ENCODE results near the gene TANC1. TPM values are rescaled to one million over a fixed set of nuclear protein-coding genes. Genes with fewer than 3 reads are reported as not detected.

The TANC1 gene
- total and polyA plus RNA-seq, 2 experiments from 2014 or later = 8.2 to 12.1 TPM

DNA sequence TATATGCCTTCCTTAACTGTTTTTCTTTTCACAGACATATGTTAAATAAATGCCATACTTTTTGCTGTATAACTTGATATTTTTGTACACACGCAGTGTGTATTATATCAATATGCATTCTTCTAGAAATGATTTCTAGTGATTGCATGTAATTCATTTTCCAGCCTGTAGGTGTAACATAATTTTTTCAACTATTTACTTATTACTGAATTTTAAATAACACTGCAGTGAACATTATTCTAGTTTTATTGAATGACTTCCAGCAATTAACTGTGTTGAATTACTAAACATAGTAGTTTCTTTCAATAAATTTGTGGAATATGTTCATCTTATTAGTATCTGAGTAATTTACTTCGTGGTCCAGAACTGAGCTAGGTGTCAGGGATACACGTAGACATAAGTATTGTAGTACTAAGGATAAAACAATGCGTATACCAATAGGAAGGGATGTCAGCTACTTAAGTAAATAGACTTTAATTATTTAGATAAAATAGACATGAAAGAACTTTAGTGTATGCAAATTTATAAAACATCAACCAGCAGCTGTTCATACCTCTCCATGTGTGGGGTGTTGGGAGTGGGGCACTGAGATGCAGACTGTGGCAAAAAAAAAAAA, 28.0 kb downstream of the TANC1 start:
- H4K20me1 ChIP-seq (ENCODE audit: insufficient read depth) = no peaks in the 10 kb centered on the region
- H3K36me3 ChIP-seq (ENCODE audit: low read depth) = no peaks in the 10 kb centered on the region
- WGBS, 2 experiments (ENCODE audit: low coverage in 1 of 2, low lambda C conversion rate in 2 of 2, missing lambda C conversion rate in 2 of 2) = 98 to 100% methylated on average over 4 of the region's 4 CpGs
- in situ Hi-C loops (cut with MboI) = no loop called here
- no peak overlapping the region for H3K27ac ChIP-seq
- H3K9me3 ChIP-seq (ENCODE audit: low read depth) = no peaks in the 10 kb centered on the region
- H3K4me1 ChIP-seq (ENCODE audit: insufficient read depth) = peaks cover 45% of the 10 kb centered on the region
- no peak for DNase-seq
- H3K79me2 ChIP-seq (ENCODE audit: insufficient read depth) = peaks cover 91% of the 10 kb centered on the region
- no peaks in the 10 kb centered on the region for H3K9me2 ChIP-seq (ENCODE audit: insufficient read depth)
- H3K9ac ChIP-seq = no peak overlapping the region
- 0 out of 2 replicates have a peak, but pooled peaks cover 8% of the 10 kb centered on the region for H3F3A ChIP-seq (ENCODE audit: insufficient read depth)
- no peak overlapping the region for H3K4me2 ChIP-seq (ENCODE audit: unreplicated experiment)
- no peak overlapping the region for H3K4me3 ChIP-seq
- no peak overlapping the region for H2AFZ ChIP-seq
- TF ChIP-seq EZH2phosphoT487 (IDR thresholded peaks at IDR 0.05; ENCODE audit: insufficient read depth, low read depth) = no peak
- TF ChIP-seq EZH2 (IDR thresholded peaks at IDR 0.05; ENCODE audit: insufficient read depth, poor library complexity, severe bottlenecking) = no peak
- no peaks in the 10 kb centered on the region for H3K27me3 ChIP-seq (replicated peaks; ENCODE audit: insufficient read depth)

DNA sequence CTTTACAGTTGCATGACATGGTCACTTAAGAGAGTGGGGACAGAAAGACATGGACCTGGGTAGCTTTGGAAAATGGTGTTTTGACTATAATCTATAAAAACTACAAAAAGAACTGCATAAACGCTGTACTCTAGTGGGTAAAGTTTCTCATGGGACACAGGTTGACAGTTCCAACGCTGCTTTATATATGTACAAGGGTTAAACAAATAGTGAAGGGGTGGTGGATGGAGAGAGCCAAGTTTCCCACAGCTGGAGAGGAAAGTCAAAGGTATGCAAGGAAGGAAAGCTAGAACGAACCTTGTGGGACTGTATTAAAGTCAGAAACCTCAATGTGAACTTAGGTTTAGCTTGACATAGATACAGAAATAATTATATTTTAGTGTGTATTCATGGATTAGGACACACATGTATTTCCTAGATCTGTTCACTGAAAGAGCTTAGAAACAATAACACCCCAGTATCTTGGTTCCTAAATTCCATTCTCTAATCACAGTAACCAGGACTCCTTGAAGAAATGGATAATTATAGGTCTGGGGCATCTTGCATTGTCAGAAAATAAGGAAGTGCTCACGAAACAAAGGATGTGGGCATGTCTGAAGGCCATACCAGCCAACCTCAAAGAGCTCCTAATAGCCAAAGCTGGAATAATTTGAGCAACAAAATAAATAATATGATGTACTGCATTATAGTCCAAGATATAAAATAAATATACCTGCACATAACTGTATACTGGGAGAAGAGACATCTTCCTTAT, 28.8 kb downstream of the TANC1 start:
- H3K9ac ChIP-seq = no peak overlapping the region
- H3K36me3 ChIP-seq (ENCODE audit: low read depth) = no peaks in the 10 kb centered on the region
- no peak overlapping the region for H3K27ac ChIP-seq
- in situ Hi-C loops (cut with MboI) = no loop called here
- 0 out of 2 replicates have a peak, but pooled peaks cover 8% of the 10 kb centered on the region for H3F3A ChIP-seq (ENCODE audit: insufficient read depth)
- H3K9me3 ChIP-seq (ENCODE audit: low read depth) = no peaks in the 10 kb centered on the region
- peaks cover 45% of the 10 kb centered on the region for H3K4me1 ChIP-seq (ENCODE audit: insufficient read depth)
- H4K20me1 ChIP-seq (ENCODE audit: insufficient read depth) = no peaks in the 10 kb centered on the region
- H3K4me2 ChIP-seq (ENCODE audit: unreplicated experiment) = no peak overlapping the region
- no peak for TF ChIP-seq EZH2 (IDR thresholded peaks at IDR 0.05; ENCODE audit: insufficient read depth, poor library complexity, severe bottlenecking)
- TF ChIP-seq EZH2phosphoT487 (IDR thresholded peaks at IDR 0.05; ENCODE audit: insufficient read depth, low read depth) = no peak
- 95 to 97% methylated on average over 4 of the region's 4 CpGs for WGBS, 2 experiments (ENCODE audit: low coverage in 1 of 2, low lambda C conversion rate in 2 of 2, missing lambda C conversion rate in 2 of 2)
- H3K27me3 ChIP-seq (replicated peaks; ENCODE audit: insufficient read depth) = no peaks in the 10 kb centered on the region
- H3K79me2 ChIP-seq (ENCODE audit: insufficient read depth) = peaks cover 87% of the 10 kb centered on the region
- no peak overlapping the region for H2AFZ ChIP-seq
- H3K9me2 ChIP-seq (ENCODE audit: insufficient read depth) = no peaks in the 10 kb centered on the region
- H3K4me3 ChIP-seq = no peak overlapping the region
- no peak for DNase-seq

- H3F3A ChIP-seq (ENCODE audit: insufficient read depth) = peaks cover 18% of the 10 kb centered on the region
- H3K36me3 ChIP-seq (ENCODE audit: low read depth) = no peaks in the 10 kb centered on the region
- WGBS, 2 experiments (ENCODE audit: low coverage in 1 of 2, low lambda C conversion rate in 2 of 2, missing lambda C conversion rate in 2 of 2) = 75 to 76% methylated on average over 6 of the region's 6 CpGs
- H2AFZ ChIP-seq = no peak overlapping the region
- no peaks in the 10 kb centered on the region for H3K9me2 ChIP-seq (ENCODE audit: insufficient read depth)
- peaks cover 72% of the 10 kb centered on the region for H3K79me2 ChIP-seq (ENCODE audit: insufficient read depth)
- peaks cover 40% of the 10 kb centered on the region for H3K4me1 ChIP-seq (ENCODE audit: insufficient read depth)
- TF ChIP-seq EZH2 (IDR thresholded peaks at IDR 0.05; ENCODE audit: insufficient read depth, poor library complexity, severe bottlenecking) (no peak), EZH2phosphoT487 (IDR thresholded peaks at IDR 0.05; ENCODE audit: insufficient read depth, low read depth) (no peak)
- H3K27ac ChIP-seq = no peak overlapping the region
- no peak overlapping the region for H3K4me3 ChIP-seq
- H3K27me3 ChIP-seq (replicated peaks; ENCODE audit: insufficient read depth) = no peaks in the 10 kb centered on the region
- no peak overlapping the region for H3K9ac ChIP-seq
- DNase-seq = peak; percentile 44
- in situ Hi-C loops (cut with MboI) = no loop called here
- no peaks in the 10 kb centered on the region for H4K20me1 ChIP-seq (ENCODE audit: insufficient read depth)
- no peak overlapping the region for H3K4me2 ChIP-seq (ENCODE audit: unreplicated experiment)
- H3K9me3 ChIP-seq (ENCODE audit: low read depth) = no peaks in the 10 kb centered on the region
These were observed 30.3 kb downstream of the TANC1 start for GRCh38 chr2:158998551-158999248.

GRCh38 chr2:158999458-158999857, 31.0 kb downstream of the TANC1 start:
- in situ Hi-C loops (cut with MboI) = no loop called here
- Histone ChIP-seq H3K4me3 (no peak overlapping the region; the same call in 1 of the 2 replicates), H3K4me2 (ENCODE audit: unreplicated experiment) (peak overlapping the region; percentile 34), H3F3A (ENCODE audit: insufficient read depth) (peaks cover 23% of the 10 kb centered on the region), H3K79me2 (ENCODE audit: insufficient read depth) (peaks cover 68% of the 10 kb centered on the region), H3K9me3 (ENCODE audit: low read depth) (no peaks in the 10 kb centered on the region), H3K27me3 (replicated peaks; ENCODE audit: insufficient read depth) (no peaks in the 10 kb centered on the region), H4K20me1 (ENCODE audit: insufficient read depth) (no peaks in the 10 kb centered on the region), H3K9ac (no peak overlapping the region), H3K27ac (peak overlapping the region; percentile 6; the same call in 1 of the 2 replicates), H3K4me1 (ENCODE audit: insufficient read depth) (peaks cover 39% of the 10 kb centered on the region), H3K36me3 (ENCODE audit: low read depth) (no peaks in the 10 kb centered on the region), H3K9me2 (ENCODE audit: insufficient read depth) (no peaks in the 10 kb centered on the region), H2AFZ (peak overlapping the region; percentile 37; the same call in 1 of the 2 replicates)
- DNase-seq = peak; percentile 67
- WGBS, 2 experiments (ENCODE audit: low coverage in 1 of 2, low lambda C conversion rate in 2 of 2, missing lambda C conversion rate in 2 of 2) = 49 to 53% methylated on average over 4 of the region's 4 CpGs
- TF ChIP-seq EZH2phosphoT487 (IDR thresholded peaks at IDR 0.05; ENCODE audit: insufficient read depth, low read depth) (no peak), EZH2 (IDR thresholded peaks at IDR 0.05; ENCODE audit: insufficient read depth, poor library complexity, severe bottlenecking) (no peak)

All from GM23248 (cell line).